Urothelium cell line (cell line): ENCODE results near the gene UBAC2.

Experiments
- DNase-seq: peaks from one replicate; pipeline ENCODE4 v3.0.0; 2011; ENCODE audit warnings: low spot score, mixed read lengths
- FAIRE-seq: peaks from 2 replicates; lab custom pipeline; 2011; peaks lifted over from hg19 to GRCh38; lab: Jason Lieb, UNC

The UBAC2 gene

DNA sequence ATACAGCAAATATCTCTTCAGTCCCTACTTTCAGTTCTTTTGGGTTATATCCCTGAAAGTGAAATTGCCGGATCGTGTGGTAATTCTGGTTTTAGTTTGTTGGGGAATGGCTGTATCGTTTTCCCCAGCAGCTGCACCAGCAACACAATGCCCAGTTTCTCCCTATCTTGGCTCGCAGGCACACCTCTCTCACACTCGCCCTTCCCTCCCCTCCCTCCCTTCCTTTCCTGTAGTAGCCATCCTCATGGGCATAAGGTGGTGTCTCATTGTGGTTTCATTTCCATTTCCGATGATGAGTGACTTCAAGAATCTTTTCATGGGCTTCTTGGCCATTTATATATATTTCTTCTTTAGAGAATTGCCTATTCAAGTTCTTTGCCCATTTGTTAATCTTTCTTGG is 66.2 kb downstream of the UBAC2 start:
- no peak for DNase-seq
- FAIRE-seq: no peak

DNA sequence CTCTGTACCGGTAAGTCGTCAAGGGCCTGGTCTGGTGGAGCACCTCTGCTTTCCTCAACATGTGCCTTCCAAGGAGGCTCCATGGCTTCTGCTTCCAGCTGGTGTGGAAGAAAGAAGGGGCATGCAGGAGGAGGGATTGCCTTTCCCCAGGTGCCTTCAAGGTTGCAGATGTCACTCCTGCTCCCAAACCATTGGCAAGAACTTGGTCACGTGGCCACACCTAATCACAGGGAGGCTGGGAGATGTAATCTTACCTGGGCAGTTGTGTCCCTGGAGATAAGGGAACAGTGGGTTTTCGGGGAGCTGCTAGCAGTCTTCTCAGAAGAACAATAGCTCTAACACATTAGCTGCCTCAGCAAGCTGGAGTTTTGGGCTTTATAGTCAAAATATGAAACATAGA is 67.3 kb downstream of the UBAC2 start:
- no peak for FAIRE-seq
- no peak for DNase-seq

DNA sequence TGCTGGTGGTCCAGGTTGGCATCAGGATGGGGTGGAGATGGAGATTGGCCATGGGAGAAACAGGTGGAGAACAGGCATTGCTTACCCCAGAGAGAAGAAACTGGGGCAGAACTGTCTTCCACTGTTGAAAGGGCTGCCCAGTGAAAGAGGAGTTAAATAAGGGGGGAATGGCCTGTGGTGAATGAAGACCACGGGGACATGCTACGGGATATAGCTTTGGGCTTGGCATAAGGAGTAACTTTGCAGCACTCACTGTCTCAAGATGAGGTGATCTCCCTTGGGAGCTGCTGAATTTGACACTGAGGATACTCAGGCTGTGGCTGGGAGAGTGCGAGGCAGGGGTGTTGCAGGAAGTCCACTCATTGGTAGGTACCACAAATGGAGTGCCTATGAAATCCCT is 68.2 kb downstream of the UBAC2 start:
- DNase-seq: no peak
- FAIRE-seq: no peak

GRCh38 chr13:99269627-99270241 is 69.1 kb downstream of the UBAC2 start:
- DNase-seq: no peak

GRCh38 chr13:99270518-99270917 is 69.9 kb downstream of the UBAC2 start:
- FAIRE-seq (no peak), DNase-seq (no peak)

More at GRCh38 chr13:99269627-99270241, 69.1 kb downstream of the UBAC2 start:
- FAIRE-seq: no peak

- no peak for FAIRE-seq
- DNase-seq: no peak
Measured at GRCh38 chr13:99271249-99271648, 70.6 kb downstream of the UBAC2 start.

- no peak for FAIRE-seq
- DNase-seq: no peak
Measured at GRCh38 chr13:99272481-99272880, 71.8 kb downstream of the UBAC2 start.

GRCh38 chr13:99273128-99273527 is 72.5 kb downstream of the UBAC2 start:
- no peak for DNase-seq
- FAIRE-seq: no peak

- no peak for FAIRE-seq
- no peak for DNase-seq
Measured at GRCh38 chr13:99275093-99275469, 74.4 kb downstream of the UBAC2 start.

DNA sequence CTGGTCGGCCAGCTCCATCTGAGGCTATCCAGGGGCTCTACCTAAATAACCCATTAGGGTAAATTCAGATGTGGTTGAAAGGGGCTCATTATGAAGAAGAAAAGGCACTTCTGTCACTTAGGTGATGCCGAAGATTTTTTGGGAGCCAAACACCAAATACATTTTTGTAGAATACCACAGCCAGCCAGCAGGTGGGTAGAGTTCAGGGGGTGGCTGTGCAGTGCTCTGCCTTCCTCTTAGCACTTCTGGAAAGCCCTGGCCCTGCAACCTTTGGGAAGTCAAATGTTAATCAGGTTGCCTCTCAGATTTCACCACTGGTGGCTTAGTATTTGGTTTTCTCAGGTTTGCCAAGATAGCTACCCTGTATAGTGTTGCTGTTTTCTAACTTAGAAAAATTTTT is 76.1 kb downstream of the UBAC2 start:
- no peak for DNase-seq
- no peak for FAIRE-seq

- no peak for DNase-seq
- FAIRE-seq: no peak
Measured at GRCh38 chr13:99277629-99278028, 77.0 kb downstream of the UBAC2 start.

- FAIRE-seq (no peak), DNase-seq (no peak)
Measured at GRCh38 chr13:99278200-99278599, 77.5 kb downstream of the UBAC2 start.

DNA sequence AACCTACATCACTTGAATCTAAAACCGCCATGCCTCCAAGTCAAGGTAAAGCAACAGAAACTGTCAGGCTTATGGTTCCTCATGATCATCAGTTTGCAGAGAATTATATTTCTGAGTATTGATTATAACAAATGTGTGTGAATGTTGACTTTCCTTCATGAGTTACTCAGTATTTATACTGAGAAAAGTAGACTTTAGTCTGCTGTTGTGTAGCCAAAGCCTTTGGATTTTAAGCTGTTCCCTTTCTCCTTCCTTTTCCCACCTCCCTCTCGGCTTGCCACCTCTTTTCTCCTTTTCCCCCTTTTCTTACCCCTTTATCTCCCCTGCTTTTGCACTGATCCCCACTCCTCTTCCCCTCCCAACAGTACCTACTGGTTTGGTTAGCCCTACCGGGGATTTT is 78.2 kb downstream of the UBAC2 start:
- no peak for FAIRE-seq
- no peak for DNase-seq

- FAIRE-seq: no peak
Measured at GRCh38 chr13:99279637-99280036, 79.0 kb downstream of the UBAC2 start.

GRCh38 chr13:99280166-99280565 is 79.5 kb downstream of the UBAC2 start:
- DNase-seq (no peak), FAIRE-seq (no peak)

More at GRCh38 chr13:99279637-99280036, 79.0 kb downstream of the UBAC2 start:
- DNase-seq: no peak

DNA sequence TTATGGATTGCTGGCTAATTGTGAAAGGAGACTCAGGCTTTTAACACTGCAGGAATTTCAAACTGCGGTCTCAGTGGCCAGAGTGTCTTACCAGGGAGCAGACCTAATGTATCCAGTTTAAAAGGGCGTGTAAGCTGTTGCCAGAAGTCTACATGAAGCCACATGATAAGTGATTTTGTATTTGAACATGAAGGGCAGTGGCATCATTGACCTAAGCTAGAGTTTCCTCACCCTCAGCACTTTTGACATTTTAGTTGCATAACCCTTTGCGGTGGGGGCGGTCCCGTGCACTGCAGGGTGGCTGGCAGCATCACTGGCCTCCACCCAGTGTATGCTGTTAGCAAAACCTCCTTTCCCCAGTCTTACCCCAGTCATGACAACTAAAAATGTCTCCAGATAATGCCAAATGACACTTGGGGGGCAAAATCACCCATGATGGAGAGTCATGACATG is 81.2 kb downstream of the UBAC2 start:
- DNase-seq: no peak

DNA sequence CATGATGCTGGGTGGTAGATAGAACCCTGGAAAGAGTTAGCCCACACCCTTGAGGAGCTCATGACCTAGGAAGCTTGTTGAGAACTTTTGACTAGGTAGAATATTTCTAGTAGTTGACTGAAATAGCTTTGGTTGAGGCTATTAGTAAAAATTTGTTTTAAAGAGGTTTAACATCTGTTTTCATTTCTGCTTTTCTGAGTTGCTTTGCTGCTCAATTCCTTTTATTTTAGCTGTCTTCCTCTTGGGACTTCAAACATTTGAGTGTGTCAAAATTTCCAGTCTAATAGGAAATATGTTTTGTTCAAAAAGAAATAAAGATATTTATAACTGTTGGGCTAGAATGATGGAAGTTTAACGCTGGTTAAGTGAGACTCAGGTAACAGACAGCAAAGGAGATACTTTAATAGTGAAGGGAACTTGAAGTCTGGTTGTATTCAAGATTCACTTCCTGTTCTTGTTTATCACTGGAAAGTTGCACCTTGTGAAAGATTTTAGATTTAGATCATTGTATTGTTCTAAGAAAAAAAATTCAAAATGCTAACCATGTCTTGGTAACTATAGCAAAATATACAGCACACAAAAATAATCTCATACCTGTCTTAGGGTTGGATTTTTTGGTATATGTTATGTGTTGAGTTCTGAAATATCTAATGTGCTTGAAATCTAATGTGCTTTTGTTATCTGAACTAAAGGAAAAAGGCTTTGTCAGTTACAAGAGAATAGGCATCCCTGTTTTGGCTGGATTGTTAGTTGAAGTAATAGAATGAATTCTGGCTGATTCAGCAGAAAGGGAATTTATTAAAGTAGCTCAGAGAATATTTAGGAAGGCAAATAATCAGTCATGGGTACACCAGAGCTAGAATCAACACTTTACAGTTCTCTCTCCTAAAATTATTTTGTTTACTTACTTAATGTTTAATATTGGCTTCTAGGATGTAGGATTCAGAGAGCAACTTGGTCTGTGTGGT is 81.9 kb downstream of the UBAC2 start:
- DNase-seq (no peak), FAIRE-seq (no peak)

More for the DNA sequence above, 81.2 kb downstream of the UBAC2 start:
- FAIRE-seq: no peak

GRCh38 chr13:99285432-99286182 is 85.0 kb downstream of the UBAC2 start:
- DNase-seq (no peak), FAIRE-seq (no peak)

DNA sequence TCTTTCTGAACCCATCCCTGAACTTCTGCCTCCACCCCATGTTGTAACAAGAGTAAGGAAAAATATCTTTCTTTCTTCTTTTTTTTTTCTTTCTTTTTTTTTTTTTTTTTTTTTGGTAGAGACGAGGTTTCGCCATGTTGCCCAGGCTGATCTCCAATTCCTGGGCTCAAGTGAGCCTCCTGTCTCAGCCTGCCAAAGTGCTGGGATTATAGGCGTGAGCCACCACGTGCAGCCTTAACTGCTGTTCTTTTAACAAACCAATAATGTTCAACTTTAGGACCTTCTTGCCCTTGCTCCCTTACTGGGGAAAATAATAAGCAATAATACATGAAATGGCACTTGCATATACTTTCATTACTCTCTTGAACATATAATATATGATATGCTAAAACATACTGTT is 86.9 kb downstream of the UBAC2 start:
- no peak for DNase-seq
- FAIRE-seq: no peak

GRCh38 chr13:99288089-99288488 is 87.4 kb downstream of the UBAC2 start:
- no peak for FAIRE-seq
- DNase-seq: no peak

DNA sequence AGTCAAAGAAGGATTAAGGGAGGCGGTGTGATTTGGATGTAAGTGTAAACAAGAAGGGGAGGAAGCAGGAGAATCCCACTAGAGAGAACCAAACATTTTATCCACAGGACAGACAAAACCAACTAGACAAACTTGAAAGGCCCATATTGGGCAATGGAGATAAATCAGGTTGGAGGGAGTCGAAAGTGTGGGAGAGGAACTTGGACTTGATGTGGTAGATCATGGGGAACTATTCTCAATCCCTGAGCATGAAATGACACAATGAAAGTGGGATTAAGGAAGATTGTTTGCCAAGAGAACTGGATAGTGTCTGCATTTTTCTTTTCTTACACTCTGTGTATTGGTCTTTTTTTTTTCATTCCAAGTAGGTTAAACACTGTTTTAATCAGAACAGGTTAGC is 88.6 kb downstream of the UBAC2 start:
- DNase-seq: no peak
- FAIRE-seq: no peak
